ENCODE measurements around the gene C20orf144. TPM values are rescaled to one million over a fixed set of nuclear protein-coding genes. Genes with fewer than 3 reads are reported as not detected.

The C20orf144 gene
- total and polyA plus RNA-seq, 11 donors, result 0.13 to 0.50 (median 0.15) TPM; not detected in 8

- 62 to 71% (median 69%) methylated on average over 11 of the region's 11 CpGs for WGBS, 4 donors
- Histone ChIP-seq H3K36me3 (peaks cover 0 to 40% (median 31%) of the 10 kb centered on the region in 9 donors), H3K4me3 (no peak overlapping the region), H3K27me3 (no peaks in the 10 kb centered on the region), H3K4me1 (peaks cover 0 to 36% (median 17%) of the 10 kb centered on the region in 12 donors), H3K27ac (peak overlapping the region in 3 of 12 donors; percentile 18 to 46 (median 35)), H3K9me3 (no peaks in the 10 kb centered on the region)
- ATAC-seq (peak; percentile 19 to 66 (median 46)), DNase-seq (no peak)
- intact Hi-C loops (cut with DNase I), result no loop called here
- TF ChIP-seq CTCF (IDR thresholded peaks at IDR 0.05) (no peak), POLR2A (IDR thresholded peaks at IDR 0.05) (no peak)
Measured at GRCh38 chr20:33647603-33648395, 14.3 kb upstream of the C20orf144 start.

GRCh38 chr20:33648396-33649004 is 13.6 kb upstream of the C20orf144 start:
- intact Hi-C loops (cut with DNase I), result no loop called here
- Histone ChIP-seq H3K4me3 (peak overlapping the region in 1 of 12 donors; percentile 14), H3K27ac (peak overlapping the region in 3 of 12 donors; percentile 1 to 35 (median 18)), H3K36me3 (peaks cover 0 to 34% (median 24%) of the 10 kb centered on the region in 9 donors), H3K4me1 (peaks cover 2 to 42% (median 18%) of the 10 kb centered on the region in 12 donors), H3K9me3 (no peaks in the 10 kb centered on the region), H3K27me3 (no peaks in the 10 kb centered on the region)
- TF ChIP-seq CTCF (IDR thresholded peaks at IDR 0.05), result no peak
- no peak for TF ChIP-seq POLR2A (IDR thresholded peaks at IDR 0.05)
- WGBS, 4 donors, result 60 to 74% (median 70%) methylated on average over 13 to 14 of the region's 14 CpGs
- ATAC-seq, result peak; percentile 8 to 23 (median 14)
- DNase-seq, result no peak

DNA sequence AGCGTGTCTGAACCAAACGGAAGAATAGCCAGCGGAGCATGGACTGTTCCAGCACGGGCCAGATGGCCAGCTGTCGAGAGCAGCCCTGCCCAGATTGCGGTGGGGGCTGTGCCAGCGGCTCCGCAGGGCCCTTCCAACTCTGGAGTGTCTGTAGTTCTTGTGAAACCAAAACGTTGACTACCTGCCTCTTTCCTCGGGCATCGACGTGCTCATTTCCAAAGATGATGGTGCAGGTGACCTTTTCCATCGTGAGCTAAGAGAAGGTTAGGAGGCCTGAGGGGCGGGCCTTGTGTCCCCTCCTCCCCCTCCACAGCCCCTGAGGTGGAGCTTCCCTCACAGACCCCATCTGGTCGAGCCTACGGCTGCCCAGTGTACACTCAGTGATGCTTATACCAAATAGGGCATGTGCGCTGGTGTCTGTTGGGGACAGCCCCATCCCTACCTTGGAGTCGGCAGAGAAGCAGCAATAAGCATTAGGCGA is 12.9 kb upstream of the C20orf144 start:
- ATAC-seq (peak; percentile 30 to 66 (median 46)), DNase-seq (peak in 2 of 5 donors; percentile 56 to 76)
- Histone ChIP-seq H3K4me1 (peaks cover 2 to 48% (median 19%) of the 10 kb centered on the region in 12 donors), H3K9me3 (no peaks in the 10 kb centered on the region), H3K4me3 (peak overlapping the region in 2 of 12 donors; percentile 2 to 14), H3K36me3 (peaks cover 0 to 29% (median 19%) of the 10 kb centered on the region in 9 donors), H3K27me3 (no peaks in the 10 kb centered on the region), H3K27ac (peak overlapping the region in 1 of 12 donors; percentile 1)
- WGBS, 4 donors, result 64 to 72% (median 69%) methylated on average over 16 to 19 of the region's 19 CpGs
- intact Hi-C loops (cut with DNase I), result no loop called here
- TF ChIP-seq CTCF (IDR thresholded peaks at IDR 0.05), result no peak
